ENCODE data around the gene CD1D.

DNA sequence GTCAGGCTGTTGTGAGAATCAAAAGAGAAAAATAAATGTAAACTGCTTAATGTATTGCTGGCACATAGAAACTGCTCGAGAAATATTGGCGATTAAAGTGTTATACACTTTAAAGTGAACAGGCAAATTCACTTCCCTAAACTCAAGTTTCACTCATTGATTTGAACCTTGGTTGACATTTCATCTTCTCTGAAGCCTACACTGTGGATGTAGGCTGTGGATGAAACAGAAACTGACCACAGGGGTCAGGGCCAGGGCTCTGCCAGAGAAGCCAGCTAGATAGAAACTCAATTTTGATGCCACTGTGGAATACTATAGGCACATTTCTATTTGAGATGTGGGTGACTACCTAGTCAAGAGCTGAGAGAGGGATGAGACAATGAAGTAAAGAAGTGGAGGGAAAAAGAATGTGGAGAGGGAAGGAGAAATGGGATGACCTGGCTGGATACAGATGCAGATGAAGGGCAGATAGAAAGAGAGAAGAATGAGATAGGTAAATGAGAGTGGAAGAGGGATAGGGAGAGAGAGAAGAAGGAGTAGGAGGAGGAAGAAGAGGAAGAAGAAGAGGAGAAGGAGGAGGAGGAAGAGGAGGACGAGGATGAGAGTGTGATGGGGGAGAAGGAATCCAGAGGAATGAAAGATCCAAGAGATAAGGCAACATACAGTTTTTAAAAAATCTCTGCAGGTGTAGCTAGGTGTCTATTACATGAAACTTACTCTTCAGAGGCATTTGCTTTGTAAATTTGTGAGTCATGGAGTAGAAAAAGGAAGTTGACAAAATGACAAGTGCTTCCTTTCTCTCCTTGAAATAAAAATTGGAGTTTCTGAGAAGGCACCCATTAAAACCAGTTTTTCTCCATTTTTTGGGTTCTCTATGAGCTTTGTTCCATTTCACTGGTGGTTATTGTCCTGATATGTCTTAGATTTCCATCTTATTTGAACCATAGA, 17.4 kb upstream of the CD1D start:
- TF ChIP-seq, protein P1, sequence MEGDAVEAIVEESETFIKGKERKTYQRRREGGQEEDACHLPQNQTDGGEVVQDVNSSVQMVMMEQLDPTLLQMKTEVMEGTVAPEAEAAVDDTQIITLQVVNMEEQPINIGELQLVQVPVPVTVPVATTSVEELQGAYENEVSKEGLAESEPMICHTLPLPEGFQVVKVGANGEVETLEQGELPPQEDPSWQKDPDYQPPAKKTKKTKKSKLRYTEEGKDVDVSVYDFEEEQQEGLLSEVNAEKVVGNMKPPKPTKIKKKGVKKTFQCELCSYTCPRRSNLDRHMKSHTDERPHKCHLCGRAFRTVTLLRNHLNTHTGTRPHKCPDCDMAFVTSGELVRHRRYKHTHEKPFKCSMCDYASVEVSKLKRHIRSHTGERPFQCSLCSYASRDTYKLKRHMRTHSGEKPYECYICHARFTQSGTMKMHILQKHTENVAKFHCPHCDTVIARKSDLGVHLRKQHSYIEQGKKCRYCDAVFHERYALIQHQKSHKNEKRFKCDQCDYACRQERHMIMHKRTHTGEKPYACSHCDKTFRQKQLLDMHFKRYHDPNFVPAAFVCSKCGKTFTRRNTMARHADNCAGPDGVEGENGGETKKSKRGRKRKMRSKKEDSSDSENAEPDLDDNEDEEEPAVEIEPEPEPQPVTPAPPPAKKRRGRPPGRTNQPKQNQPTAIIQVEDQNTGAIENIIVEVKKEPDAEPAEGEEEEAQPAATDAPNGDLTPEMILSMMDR (IDR thresholded peaks at IDR 0.05; ENCODE audit: insufficient read depth, low read length, poor library complexity, severe bottlenecking) = no peak
- no peak for TF ChIP-seq EZH2phosphoT487 (conservative IDR thresholded peaks at IDR 0.05; ENCODE audit: low read length)

Data from SU-DHL-6 (cell line).